ENCODE results near the gene RAF1.
"Not testable (repeated sequence)": the region's sequence is repeated elsewhere in the genome, so short reads cannot be mapped to it uniquely, and the experiment has no call there.

The RAF1 gene

GRCh38 chr3:12561397-12561796, 102.5 kb downstream of the RAF1 start:
- no peak for DNase-seq (ENCODE audit: low read depth in 2 of 2, low spot score in 1 of 2)

DNA sequence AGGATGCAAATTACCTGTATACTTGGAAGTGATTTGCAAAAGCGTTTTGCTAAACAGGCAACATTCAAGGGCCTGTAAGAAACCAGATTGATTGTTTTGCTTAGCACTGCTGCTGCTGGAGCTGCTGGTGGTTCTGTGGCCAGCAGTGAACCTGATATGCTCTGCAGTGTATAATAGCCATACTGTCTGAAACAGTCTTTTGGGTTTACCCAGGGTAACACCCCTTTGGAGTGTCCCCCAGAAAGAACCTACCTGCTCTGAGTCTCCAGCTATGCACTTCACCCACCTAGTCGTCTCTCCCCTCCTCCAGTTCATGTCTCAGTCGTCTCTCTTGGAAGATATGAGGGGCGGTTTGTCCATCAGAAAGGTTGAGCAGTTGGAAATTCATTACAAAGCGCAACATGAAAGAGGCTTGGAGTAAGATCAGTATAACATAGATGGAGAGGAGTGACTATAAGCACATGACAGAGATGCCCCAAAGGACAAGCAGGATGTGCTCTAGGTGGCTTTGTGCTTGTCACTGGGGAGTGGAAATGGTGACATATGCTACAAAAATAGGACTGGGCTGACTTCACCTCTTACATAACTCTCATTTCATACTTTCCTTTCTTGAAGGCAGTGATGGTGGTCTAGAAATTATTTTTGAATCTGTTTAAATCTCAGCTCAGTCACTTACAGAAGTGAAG, 103.3 kb downstream of the RAF1 start:
- DNase-seq (ENCODE audit: low read depth in 2 of 2, low spot score in 1 of 2), result no peak

DNA sequence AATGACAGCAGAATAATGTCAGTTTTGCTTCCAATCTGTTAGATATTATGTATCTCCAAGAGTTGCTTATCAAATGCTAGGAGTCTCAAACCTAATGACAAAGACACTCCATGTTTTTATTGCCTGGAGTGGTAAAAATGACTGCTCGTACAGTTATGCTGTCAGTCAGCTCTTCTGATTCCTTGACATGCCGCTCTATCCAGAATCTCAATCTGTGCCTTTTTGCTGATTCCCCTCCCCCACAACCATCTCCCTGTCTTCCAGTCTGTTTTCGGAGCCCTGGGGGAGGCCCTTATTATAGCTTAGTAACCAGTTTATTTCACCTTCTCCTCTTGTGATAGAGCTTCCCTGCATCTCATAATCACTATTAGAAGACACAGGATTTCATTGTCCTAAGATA, 104.4 kb downstream of the RAF1 start:
- no peak for DNase-seq (ENCODE audit: low read depth in 2 of 2, low spot score in 1 of 2)

DNA sequence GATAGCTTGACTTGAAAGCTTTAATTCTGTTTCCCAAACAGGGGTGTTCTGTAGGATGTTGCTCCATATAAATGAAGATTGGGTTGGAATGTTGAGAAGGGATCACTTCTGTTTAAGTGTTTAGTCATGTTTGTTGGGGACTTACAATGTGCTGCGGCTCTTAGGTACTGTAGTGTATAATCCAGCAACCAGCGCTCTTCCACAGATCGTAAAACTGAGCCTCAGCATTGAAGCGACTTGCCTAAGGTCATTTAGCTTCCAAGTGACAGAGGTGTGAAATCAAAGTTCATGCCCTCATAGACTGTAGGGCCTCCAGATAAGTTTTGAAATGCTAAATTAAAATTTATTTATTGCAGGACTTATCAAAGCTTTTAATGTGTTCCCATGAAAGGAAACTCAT, 105.2 kb downstream of the RAF1 start:
- no peak for DNase-seq (ENCODE audit: low read depth in 2 of 2, low spot score in 1 of 2)

- DNase-seq (ENCODE audit: low read depth in 2 of 2, low spot score in 1 of 2), result no peak
Measured at GRCh38 chr3:12557473-12558100, 106.3 kb downstream of the RAF1 start.

DNA sequence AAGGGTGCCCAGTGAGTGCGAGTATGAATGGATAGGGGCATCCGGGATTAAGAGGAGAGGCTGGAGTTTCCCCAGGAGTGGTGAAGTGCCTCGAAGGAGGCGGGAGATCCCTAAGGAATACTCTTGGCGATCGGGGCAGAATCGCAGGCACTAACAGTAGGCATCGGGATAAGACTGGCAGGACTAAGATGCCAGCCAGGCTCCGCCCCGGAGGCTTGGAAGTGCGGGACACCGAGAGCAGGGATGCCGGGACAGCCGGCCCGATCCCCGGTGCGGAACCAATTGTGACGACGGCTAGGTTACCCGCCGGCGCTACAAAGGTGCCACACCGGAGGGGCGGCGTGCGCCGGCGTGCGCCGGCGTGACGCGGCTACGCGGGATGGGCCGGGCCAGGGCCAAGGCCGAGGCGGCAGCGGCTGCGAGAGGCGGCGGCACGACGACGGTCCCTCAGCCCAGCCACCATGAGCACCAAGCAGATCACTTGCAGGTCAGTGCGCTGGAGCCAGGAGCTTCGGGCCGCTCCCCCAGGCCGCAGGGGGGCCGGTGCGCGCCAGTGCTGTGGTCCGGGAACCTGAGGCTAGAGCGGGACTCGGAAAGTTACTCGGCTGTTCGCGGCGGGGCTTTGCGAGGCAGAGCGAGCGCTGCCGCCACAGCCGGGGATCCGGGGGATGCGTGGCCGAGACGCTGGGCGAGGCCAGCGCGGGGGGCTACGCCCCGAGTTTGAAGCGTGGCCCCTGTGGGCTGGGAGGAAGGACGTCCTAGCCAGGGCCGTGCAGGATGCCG, 107.0 kb downstream of the RAF1 start, which contains the start of gene MKRN2:
MKRN2 (plus strand) TSS at position 398 of the 783 bp plus-strand sequence; CDS start at position 462, 64 bp downstream.
- DNase-seq (ENCODE audit: low read depth in 2 of 2, low spot score in 1 of 2), result peak; percentile 69 to 72

DNA sequence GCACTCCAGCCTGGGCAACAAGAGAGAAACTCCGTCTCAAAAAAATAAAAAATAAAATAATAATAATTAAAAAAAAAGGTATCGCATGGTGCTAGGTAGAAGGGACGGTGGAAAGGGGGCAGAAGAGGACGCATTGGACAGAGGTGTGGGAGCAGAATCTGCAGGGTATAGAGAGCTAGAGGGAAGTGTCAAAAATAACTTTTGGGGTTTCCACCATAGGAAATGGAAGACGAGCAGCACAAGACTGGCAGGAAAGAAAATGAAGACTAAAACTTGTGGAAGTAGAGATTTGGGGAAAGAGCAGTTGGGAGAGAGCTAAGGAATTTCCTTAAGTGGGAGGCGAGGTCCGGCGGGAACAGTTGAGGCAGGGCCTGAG, 107.6 kb downstream of the RAF1 start:
- DNase-seq (ENCODE audit: low read depth in 2 of 2, low spot score in 1 of 2), result no peak

DNA sequence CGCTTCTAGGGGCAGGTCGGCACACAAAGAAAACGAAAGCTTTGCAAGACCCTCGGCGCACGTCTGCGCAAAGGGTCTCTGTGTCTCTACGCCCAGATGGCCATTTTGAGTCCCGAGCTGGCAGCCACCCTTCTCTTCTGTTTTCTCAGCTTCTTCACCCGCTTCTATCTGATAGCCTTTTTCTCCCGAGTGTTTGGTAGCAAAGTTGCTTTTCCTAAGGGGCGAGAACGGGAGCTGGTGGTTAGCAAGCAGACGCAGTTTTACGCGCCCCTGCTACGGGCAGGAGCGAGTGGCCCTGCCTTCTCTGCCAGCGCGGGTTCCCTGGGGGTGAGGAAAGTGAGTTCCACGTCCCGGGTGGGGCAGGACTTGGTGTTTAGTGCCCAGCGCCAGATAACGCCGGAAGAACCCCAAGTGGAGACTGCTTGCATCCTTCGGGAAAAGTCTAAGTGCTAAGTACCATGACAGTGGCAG, 110.0 kb downstream of the RAF1 start:
- DNase-seq (ENCODE audit: low read depth in 2 of 2, low spot score in 1 of 2), result no peak

DNA sequence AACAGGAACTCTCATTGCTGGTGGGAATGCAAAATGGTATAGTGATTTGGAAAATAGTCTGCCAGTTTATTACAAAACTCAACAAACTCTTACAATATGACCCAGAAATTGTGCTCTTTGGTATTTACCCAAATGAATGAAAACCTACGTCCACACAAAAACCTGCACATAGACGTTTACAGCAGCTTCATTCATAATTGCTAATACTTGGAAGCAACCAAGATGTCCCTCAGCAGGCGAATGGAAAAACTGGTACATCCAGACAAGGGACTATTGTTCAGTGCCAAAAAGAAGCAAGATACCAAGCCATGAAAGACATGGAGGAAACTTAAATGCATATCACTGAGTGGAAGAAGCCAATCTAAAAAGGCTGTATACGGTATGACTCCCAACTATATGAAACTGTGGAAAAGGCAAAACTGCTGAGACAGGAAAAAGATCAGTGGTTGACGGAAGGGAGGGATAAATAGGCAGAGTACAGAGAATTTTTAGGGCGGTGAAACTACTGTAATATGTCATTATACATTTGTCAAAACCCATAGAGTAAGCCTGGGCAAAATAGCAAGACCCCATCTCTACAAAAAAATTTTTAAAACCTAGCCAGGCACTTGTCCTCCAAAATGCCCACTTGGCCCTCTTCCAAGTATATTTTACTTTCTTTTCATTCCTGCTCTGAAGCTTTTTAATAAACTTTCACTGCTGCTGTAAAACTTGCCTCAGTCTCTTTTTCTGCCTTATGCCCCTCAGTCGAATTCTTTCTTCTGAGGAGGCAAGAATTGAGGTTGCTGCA, 113.8 kb downstream of the RAF1 start:
- DNase-seq (ENCODE audit: low read depth in 2 of 2, low spot score in 1 of 2), result no peak

- no peak for DNase-seq (ENCODE audit: low read depth in 2 of 2, low spot score in 1 of 2)
Measured at GRCh38 chr3:12545473-12545791, 118.5 kb downstream of the RAF1 start, which contains the start of gene MKRN2OS. TSS of gene MKRN2OS (minus strand) at chr3:12545499. CDS start at chr3:12545464, 35 bp downstream.

DNA sequence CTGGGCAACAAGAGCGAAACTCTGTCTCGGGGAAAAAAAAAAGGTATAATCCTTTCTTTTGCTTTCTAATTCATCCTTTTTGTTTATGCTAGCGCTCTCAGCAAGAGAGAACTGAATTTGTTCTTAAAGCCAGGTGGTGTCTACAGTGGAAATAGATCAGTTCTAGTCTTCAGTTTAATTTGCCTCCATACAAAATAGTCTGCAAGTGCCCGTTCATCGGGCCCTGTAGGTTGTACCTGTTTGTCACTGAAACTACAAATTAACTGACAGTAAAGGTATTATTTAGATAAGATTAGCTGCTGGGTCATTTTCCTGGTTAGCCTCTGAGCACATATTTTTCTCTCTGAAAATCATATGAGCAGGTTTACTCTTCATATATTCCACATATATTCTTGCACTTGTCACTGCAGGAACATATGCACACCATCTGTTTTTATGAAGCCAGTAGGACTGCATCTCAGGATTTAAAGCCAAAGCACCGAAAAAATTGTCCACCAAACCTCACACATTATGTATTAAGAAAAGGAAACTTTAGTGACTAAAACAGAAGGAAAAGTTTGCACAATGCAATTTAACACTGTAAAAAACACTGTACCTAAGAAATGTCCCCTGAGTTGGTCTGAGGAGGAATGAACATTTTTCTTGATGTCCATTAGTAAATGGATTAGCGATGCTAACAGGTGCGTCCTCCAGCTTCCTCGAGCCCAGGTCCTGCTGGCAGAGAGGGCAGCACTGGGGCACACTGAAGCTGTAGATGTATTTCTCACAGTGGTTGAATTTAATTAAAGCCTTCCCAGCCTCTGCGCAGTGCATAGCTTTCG, 119.1 kb downstream of the RAF1 start:
- no peak for DNase-seq (ENCODE audit: low read depth in 2 of 2, low spot score in 1 of 2)

- DNase-seq (ENCODE audit: low read depth in 2 of 2, low spot score in 1 of 2), result not testable (repeated sequence)
Measured at GRCh38 chr3:12543497-12543896, 120.4 kb downstream of the RAF1 start.

GRCh38 chr3:12541625-12542024, 122.3 kb downstream of the RAF1 start:
- no peak for DNase-seq (ENCODE audit: low read depth in 2 of 2, low spot score in 1 of 2)

DNA sequence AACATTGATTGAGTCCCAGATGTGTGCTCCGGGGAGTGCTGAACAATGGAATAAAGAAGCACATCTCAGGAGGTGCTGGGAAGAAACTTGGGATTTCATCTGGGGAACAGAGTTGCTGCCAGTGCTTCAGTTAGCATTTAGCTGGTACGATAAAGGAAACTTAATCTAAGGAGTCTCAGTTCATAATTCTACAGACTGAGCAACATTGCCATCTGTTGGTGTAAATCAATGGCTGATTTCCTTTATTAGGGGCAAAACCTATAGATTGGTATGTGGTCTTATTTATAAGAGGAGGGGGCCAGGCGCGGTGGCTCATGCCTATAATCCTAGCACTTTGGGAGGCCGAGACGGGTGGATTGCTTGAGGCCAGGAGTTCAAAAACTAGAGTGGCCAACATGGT, 127.5 kb downstream of the RAF1 start:
- DNase-seq (ENCODE audit: low read depth in 2 of 2, low spot score in 1 of 2), result no peak

Data from stimulated activated CD8-positive, alpha-beta memory T cell treated with anti-CD3 and anti-CD28 coated beads, Interleukin-4, amount 100 ng/mL, for 4 hours (primary cell).